GM12892 (cell line): ENCODE results near the gene C1D.

Experiments used
- DNase-seq: peaks from one replicate; pipeline ENCODE4 v3.0.0; 2011; ENCODE audit not compliant: insufficient read length
- FAIRE-seq: peaks from 2 replicates; lab custom pipeline; 2011; peaks lifted over from hg19 to GRCh38; lab: Jason Lieb, UNC
- POLR2A ChIP-seq: IDR thresholded peaks from 2 replicates; pipeline ENCODE4 v1.6.1; 2011; ENCODE audit warnings: low read depth, low read length, control low read depth
- POLR2AphosphoS5 ChIP-seq: IDR thresholded peaks from 2 replicates; pipeline ENCODE4 v1.6.1; 2011; ENCODE audit warnings: low read depth, low read length, control low read depth
- TAF1 ChIP-seq: IDR thresholded peaks from 2 replicates; pipeline ENCODE4 v1.6.1; 2011; ENCODE audit warnings: low read depth, mild to moderate bottlenecking, control low read depth, low read length, borderline replicate concordance

C1D gene

GRCh38 chr2:68052717-68053422 lies 9.9 kb downstream of the C1D start:
- FAIRE-seq (no peak), DNase-seq (no peak)
- TF ChIP-seq TAF1 = no peak

GRCh38 chr2:68050353-68050752 lies 12.5 kb downstream of the C1D start:
- no peak for FAIRE-seq

GRCh38 chr2:68046642-68047240 lies 16.1 kb downstream of the C1D start:
- FAIRE-seq (no peak), DNase-seq (no peak)
- no peak for TF ChIP-seq TAF1
- TF ChIP-seq POLR2A = no peak
- no peak for TF ChIP-seq POLR2AphosphoS5

More at GRCh38 chr2:68050353-68050752, 12.5 kb downstream of the C1D start:
- TF ChIP-seq TAF1 (no peak), POLR2A (no peak), POLR2AphosphoS5 (no peak)
- DNase-seq = no peak

GRCh38 chr2:68046224-68046623 lies 16.6 kb downstream of the C1D start:
- DNase-seq (no peak), FAIRE-seq (no peak)
- TF ChIP-seq TAF1 = no peak
- TF ChIP-seq POLR2A = no peak
- TF ChIP-seq POLR2AphosphoS5 = no peak

GRCh38 chr2:68045342-68045741 lies 17.5 kb downstream of the C1D start:
- DNase-seq (no peak), FAIRE-seq (no peak)
- TF ChIP-seq POLR2A (no peak), POLR2AphosphoS5 (no peak), TAF1 (no peak)

- DNase-seq (no peak), FAIRE-seq (no peak)
- TF ChIP-seq POLR2A (no peak), POLR2AphosphoS5 (no peak), TAF1 (no peak)
Observed at GRCh38 chr2:68044099-68044498, 18.7 kb downstream of the C1D start.

- TF ChIP-seq POLR2AphosphoS5 (no peak), TAF1 (no peak), POLR2A (no peak)
- DNase-seq = no peak
- no peak for FAIRE-seq
Observed at GRCh38 chr2:68043695-68044094, 19.1 kb downstream of the C1D start.

GRCh38 chr2:68043032-68043431 lies 19.8 kb downstream of the C1D start:
- TF ChIP-seq POLR2AphosphoS5 (no peak), POLR2A (no peak), TAF1 (no peak)
- FAIRE-seq (no peak), DNase-seq (no peak)

- TF ChIP-seq TAF1 = no peak
- no peak for TF ChIP-seq POLR2AphosphoS5
- no peak for TF ChIP-seq POLR2A
- DNase-seq (no peak), FAIRE-seq (no peak)
Observed at GRCh38 chr2:68041704-68042245, 21.0 kb downstream of the C1D start.

- no peak for FAIRE-seq
- DNase-seq = no peak
Observed at GRCh38 chr2:68040078-68040477, 22.7 kb downstream of the C1D start.

GRCh38 chr2:68039317-68039716 lies 23.5 kb downstream of the C1D start:
- no peak for DNase-seq
- TF ChIP-seq TAF1 = no peak
- no peak for TF ChIP-seq POLR2AphosphoS5
- no peak for TF ChIP-seq POLR2A
- no peak for FAIRE-seq

More at GRCh38 chr2:68040078-68040477, 22.7 kb downstream of the C1D start:
- TF ChIP-seq POLR2A (no peak), TAF1 (no peak), POLR2AphosphoS5 (no peak)

- TF ChIP-seq TAF1 (no peak), POLR2AphosphoS5 (no peak), POLR2A (no peak)
- peak; percentile 57 for FAIRE-seq
- DNase-seq = no peak
Observed at GRCh38 chr2:68032702-68033101, 30.1 kb downstream of the C1D start.
